Left ventricle myocardium inferior (tissue), 1 donor: ENCODE results near the gene PRKCZ. TPM values are rescaled to one million over a fixed set of nuclear protein-coding genes. Genes with fewer than 3 reads are reported as not detected.

ENCODE experiments used
- DNase-seq: peaks from one replicate; pipeline ENCODE4 v3.0.0-alpha.2; 2020
- H3K27ac ChIP-seq: fragments of 200-600 bp; replicated peaks from 2 replicates; pipeline ENCODE4 v1.8.0; 2021
- H3K27me3 ChIP-seq: fragments of 200-600 bp; 2 replicates; pipeline ENCODE4 v1.8.0; 2021; ENCODE audit warnings: low read depth
- H3K36me3 ChIP-seq: fragments of 200-600 bp; 2 replicates; pipeline ENCODE4 v1.8.0; 2021
- H3K4me1 ChIP-seq: fragments of 200-600 bp; 2 replicates; pipeline ENCODE4 v1.8.0; 2021
- H3K4me3 ChIP-seq: fragments of 200-600 bp; 2 replicates; pipeline ENCODE4 v1.8.0; 2021; ENCODE audit warnings: mild to moderate bottlenecking, moderate library complexity
- H3K9me3 ChIP-seq: fragments of 200-600 bp; replicated peaks from 2 replicates; pipeline ENCODE4 v1.8.0; 2021
- CTCF ChIP-seq: fragments of 200-600 bp; IDR thresholded peaks from 2 replicates; pipeline ENCODE4 v1.8.0; 2021; ENCODE audit warnings: antibody characterized with exemption, mild to moderate bottlenecking, borderline replicate concordance
- intact Hi-C: fragments of 100-400 bp; cut with micrococcal nuclease; formaldehyde crosslinking; loops from one replicate; pipeline ENCODE4 v1.11.0; 2022
- total RNA-seq: library from RNA; stranded (reverse); fragmentation: NEBNext Ultra II Directional; extraction: Animal tissue kit (Norgen Biotek cat#: 25700); gene quantifications from one replicate; pipeline ENCODE4 v1.2.1, GENCODE V29; 2021
- donor health status: DM: no; HTN: yes; CAD: no; lungs with severe emphysema.

Gene PRKCZ
- total RNA-seq, 1 donor from 2014 or later: 19.1 TPM

GRCh38 chr1:2176615-2177014 is 126.4 kb downstream of the PRKCZ start:
- no peak overlapping the region for H3K27ac ChIP-seq
- intact Hi-C loops: no loop called here
- TF ChIP-seq CTCF: no peak
- H3K4me1 ChIP-seq: peaks cover 10% of the 10 kb centered on the region
- H3K4me3 ChIP-seq: no peak overlapping the region
- no peaks in the 10 kb centered on the region for H3K9me3 ChIP-seq
- no peaks in the 10 kb centered on the region for H3K27me3 ChIP-seq
- peaks cover 4% of the 10 kb centered on the region for H3K36me3 ChIP-seq
- DNase-seq: no peak

GRCh38 chr1:2177541-2177940 is 127.3 kb downstream of the PRKCZ start:
- TF ChIP-seq CTCF: no peak
- no peaks in the 10 kb centered on the region for H3K9me3 ChIP-seq
- intact Hi-C loops: no loop called here

GRCh38 chr1:2177946-2178538 is 127.8 kb downstream of the PRKCZ start:
- Histone ChIP-seq H3K4me1 (peaks cover 10% of the 10 kb centered on the region), H3K27ac (no peak overlapping the region), H3K36me3 (peaks cover 4% of the 10 kb centered on the region), H3K4me3 (no peak overlapping the region), H3K9me3 (no peaks in the 10 kb centered on the region), H3K27me3 (no peaks in the 10 kb centered on the region)
- intact Hi-C loops: no loop called here
- DNase-seq: no peak
- TF ChIP-seq CTCF: no peak

More at GRCh38 chr1:2177541-2177940, 127.3 kb downstream of the PRKCZ start:
- DNase-seq: no peak
- Histone ChIP-seq H3K4me3 (no peak overlapping the region), H3K27me3 (no peaks in the 10 kb centered on the region), H3K4me1 (peaks cover 10% of the 10 kb centered on the region), H3K27ac (no peak overlapping the region), H3K36me3 (peaks cover 4% of the 10 kb centered on the region)

- Histone ChIP-seq H3K27me3 (no peaks in the 10 kb centered on the region), H3K4me1 (peaks cover 10% of the 10 kb centered on the region), H3K9me3 (no peaks in the 10 kb centered on the region), H3K36me3 (peaks cover 4% of the 10 kb centered on the region), H3K27ac (no peak overlapping the region), H3K4me3 (no peak overlapping the region)
- DNase-seq: no peak
- TF ChIP-seq CTCF: no peak
- intact Hi-C loops: no loop called here
These were observed 128.7 kb downstream of the PRKCZ start for GRCh38 chr1:2178875-2179274.

- DNase-seq: no peak
- Histone ChIP-seq H3K27ac (no peak overlapping the region), H3K27me3 (no peaks in the 10 kb centered on the region), H3K36me3 (peaks cover 4% of the 10 kb centered on the region), H3K4me1 (peaks cover 6% of the 10 kb centered on the region), H3K9me3 (no peaks in the 10 kb centered on the region), H3K4me3 (no peak overlapping the region)
- intact Hi-C loops: no loop called here
- TF ChIP-seq CTCF: no peak
These were observed 129.2 kb downstream of the PRKCZ start for GRCh38 chr1:2179283-2180013.
